DMS153 (cell line): ENCODE measurements around the gene C21orf58.
"Not testable (repeated sequence)": the region's sequence is repeated elsewhere in the genome, so short reads cannot be mapped to it uniquely, and the experiment has no call there.

Experiments
- DNase-seq: peaks from one replicate; lab custom pipeline; 2025; lab: John Stamatoyannopoulos, UW

C21orf58 gene

GRCh38 chr21:46323710-46324389 is at the start of gene C21orf58, which contains the start of gene PCNT:
Gene C21orf58, minus strand, starts transcription at chr21:46323870. Its CDS starts 1,132 bp downstream, at chr21:46322738.
Gene PCNT, plus strand, starts transcription at chr21:46324156. Its CDS starts 73 bp downstream, at chr21:46324229.
- peak; percentile 96 for DNase-seq

DNA sequence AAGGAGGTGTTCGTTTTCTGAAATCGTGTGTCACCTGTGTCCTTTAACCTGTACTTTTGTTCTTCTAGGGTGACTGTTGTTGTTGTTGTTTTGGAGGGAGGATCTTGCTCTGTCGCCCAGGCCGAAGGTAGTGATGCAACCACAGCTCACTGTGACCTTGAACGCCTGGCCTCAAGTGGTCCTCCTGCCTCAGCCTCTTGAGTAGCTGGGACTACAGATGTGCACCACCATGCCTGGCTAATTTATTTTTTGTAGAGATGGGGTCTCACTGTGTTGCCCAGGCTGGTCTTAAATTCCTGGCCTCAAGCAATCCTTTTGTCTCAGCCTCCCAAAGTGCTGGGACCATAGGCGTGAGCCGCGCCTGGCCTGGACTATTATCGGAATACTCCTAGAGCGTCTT is 49.3 kb upstream of the C21orf58 start:
- not testable (repeated sequence) for DNase-seq

DNA sequence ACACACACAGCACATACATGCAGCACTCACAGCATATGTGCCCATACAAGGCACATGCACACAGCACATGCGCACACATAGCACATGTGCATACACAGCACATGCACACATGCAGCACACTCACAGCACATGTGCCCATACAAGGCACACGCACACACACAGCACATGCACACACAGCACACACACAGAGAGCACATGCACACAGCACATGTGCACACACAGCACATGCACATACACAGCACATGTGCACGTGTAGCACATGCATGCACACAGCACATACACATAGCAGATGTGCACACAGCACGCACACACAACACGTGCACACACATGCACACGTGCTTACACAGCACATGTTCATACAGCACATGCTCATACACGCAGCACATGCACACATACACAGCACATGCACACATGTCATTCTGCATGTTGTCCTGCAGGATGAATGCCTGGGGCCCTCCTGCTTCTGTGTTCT is 48.4 kb upstream of the C21orf58 start:
- no peak for DNase-seq

DNA sequence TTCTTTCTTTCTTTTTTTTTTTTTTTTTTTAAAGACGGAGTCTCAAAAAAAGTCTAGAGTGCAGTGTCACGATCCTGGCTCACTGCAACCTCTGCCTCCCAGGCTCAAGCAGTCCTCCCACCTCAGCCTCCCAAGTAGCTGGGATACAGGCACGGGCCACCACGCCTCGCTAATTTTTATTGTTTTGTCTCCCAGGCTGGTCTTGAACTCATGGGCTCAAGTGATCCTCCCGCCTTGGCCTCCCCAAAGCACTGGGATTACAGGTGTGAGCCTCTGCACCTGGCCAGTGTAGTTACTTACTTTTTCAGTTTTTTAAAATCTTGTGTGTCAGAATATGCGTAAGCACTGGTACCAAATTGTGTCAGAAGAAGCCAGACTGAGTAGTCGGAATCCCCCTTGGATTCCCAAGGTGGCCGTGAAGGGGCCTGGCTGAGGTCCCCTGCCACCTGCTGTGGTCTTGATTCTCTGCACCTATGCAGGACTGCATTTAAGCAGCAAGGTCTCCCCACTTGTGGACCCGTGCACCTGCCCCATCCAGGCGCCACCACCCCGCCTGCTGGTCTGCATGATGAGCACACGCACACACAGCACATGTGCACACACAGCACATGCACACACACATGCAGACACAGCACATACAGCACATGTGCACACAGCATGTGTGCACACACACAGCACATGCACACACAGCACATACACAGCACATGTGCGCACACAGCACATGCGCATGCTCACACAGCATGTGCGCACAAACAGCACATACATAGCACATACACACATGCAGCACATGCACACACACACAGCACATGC is 47.7 kb upstream of the C21orf58 start:
- DNase-seq: no peak

DNA sequence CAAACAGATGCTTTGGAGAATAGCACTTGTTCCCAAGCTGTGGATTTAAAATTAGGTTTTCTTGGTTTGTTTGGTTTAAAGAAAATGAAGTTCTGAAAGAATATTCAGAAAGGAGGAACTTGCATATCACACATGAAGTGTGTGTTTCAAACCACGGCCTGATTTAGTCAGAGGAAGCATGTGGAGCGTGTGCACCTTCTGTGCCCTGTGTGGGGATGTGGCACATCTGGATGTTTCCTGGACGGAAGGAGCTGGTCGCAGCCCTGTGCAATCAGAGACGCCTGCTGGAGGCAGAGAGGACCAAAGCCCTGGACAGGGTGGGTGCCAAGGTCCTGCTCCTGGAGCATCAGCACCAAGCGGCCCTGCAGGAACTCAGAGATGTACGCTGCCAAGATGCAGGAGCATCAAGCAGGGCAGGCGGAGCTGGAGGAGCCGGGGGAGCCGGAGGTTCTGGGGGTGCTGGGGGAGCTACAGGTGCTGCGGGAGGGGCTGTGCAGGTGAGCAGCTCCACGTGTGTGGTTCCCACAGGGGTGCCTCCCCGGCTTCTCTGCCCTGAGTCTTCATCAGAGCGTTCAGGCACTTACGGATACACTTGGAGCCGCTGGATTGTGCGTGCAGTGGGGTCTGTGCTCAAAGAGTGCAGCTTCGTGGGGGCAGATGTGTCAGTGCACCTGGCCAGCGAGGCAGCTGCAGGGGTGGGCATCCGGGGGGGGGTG is 46.0 kb upstream of the C21orf58 start:
- DNase-seq: no peak

DNA sequence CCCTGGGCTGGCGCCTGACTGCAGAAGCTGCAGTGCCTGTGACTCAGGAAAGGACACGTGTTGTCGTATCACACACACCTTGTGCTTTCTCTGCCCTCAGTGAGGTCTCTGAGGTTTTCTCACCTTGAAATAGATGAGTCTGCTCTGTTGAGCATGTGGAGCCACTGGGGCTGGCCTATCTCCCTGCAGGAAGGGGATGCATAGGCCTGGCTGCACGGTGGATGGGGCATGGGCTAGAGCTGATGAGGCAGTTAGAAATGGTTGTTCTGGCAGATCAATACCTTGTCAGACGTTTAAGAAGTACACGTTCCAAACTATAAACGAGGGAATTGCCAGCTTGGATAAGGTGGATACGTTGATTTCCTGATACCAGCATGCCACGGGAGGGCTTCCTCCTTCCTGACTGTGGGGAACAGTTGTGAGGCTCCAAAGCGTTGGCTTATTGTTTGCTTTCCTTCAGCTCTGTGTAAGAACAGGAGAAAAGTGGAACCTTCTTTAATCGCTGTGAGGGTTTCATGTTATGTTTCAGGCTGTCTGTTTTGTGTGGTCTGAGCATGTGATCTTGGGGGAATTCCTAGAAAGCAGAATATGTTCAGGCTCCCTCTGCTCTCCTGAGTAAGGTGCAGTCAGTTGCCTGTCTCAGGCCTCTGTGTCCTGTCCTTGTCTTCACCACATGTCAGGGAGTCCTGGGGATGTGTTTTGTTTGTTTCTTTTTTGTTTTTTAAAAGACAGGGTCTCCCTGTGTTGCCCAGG is 45.0 kb upstream of the C21orf58 start:
- no peak for DNase-seq

- no peak for DNase-seq
Observed at GRCh38 chr21:46366966-46367365, 43.3 kb upstream of the C21orf58 start.

DNA sequence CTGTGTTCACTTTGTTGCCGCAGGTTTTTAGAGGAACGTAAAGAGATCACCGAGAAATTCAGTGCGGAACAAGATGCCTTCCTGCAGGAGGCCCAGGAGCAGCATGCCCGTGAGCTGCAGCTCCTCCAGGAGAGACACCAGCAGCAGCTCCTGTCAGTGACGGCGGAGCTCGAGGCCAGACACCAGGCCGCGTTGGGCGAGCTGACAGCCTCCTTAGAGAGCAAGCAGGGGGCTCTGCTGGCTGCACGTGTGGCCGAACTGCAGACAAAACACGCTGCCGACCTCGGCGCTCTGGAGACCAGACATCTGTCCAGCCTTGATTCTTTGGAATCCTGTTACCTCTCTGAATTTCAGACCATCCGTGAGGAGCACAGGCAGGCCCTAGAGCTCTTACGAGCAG is 42.9 kb upstream of the C21orf58 start:
- DNase-seq: no peak

GRCh38 chr21:46366091-46366490 is 42.4 kb upstream of the C21orf58 start:
- DNase-seq: no peak

GRCh38 chr21:46363698-46364097 is 40.0 kb upstream of the C21orf58 start:
- no peak for DNase-seq

GRCh38 chr21:46362946-46363345 is 39.3 kb upstream of the C21orf58 start:
- DNase-seq: no peak

DNA sequence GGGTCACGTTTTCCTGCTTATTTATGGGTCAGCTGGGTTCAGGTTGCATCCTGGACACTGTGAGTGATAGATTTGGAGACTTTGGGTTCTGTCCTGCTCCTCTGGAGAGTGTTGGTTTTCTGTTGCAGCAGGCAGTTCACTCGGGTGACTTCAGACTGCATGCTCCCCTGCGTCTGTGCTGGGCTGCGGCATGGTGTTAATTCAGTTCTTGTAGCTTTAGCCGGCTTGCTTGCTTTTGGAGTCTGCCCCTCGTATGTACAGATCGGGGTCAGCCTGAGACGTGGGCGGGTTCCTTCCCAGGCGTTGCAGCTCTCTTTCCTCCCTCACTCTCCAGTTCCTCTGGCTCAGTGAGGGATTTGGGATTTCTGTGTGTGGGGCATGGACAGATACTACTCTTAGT is 38.3 kb upstream of the C21orf58 start:
- no peak for DNase-seq

- DNase-seq: no peak
Observed at GRCh38 chr21:46361176-46361575, 37.5 kb upstream of the C21orf58 start.

GRCh38 chr21:46357684-46358425 is 34.2 kb upstream of the C21orf58 start:
- DNase-seq: no peak

DNA sequence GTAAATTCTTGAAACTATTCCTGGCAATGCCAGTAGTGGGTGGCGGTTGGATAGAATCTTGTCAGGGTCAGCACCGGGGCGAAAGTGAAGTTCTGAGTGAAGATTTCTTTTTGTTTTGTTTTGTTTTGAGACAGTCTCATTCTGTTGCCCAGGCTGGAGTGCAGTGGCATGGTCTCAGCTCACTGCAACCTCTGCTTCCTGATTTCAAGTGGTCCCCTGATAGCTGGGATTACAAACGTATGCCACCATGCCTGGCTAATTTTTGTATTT is 33.6 kb upstream of the C21orf58 start:
- no peak for DNase-seq

DNA sequence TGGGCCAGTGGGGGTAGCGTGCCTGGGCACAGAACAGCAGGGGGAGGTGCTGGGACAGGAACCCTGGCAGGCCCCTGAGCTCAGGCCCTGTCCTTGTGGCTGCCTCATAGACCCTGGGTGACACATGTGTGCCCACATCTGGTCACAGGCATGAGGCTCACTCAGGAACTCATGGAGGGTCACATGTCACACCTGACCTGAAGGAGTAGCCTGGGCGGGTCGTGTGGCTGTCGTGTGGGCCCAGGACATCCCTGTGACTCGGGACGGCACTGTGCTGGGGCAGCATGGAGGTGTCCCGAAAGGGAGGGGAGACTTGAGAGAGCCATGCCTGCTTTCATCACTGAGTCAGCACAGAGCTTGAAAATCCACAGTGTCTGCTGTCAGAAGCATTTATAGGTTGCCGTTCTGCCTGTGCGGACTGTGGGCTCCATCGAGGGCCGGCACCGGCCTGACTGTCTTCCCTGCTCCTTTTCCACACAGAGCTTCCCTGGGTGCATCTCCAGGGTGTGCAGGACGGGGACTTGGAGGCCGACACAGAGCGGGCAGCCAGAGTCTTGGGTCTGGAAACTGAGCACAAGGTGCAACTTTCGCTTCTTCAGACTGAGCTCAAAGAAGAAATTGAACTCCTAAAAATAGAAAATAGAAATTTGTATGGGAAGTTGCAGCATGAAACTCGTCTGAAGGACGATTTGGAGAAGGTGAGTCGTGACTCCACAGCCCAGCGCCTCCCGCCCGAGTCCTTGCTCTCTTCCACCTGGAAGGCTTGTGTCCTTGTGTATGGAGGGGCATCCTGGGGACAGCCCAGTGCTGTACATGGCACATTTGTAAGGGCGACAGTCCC is 33.0 kb upstream of the C21orf58 start:
- no peak for DNase-seq

GRCh38 chr21:46356005-46356338 is 32.3 kb upstream of the C21orf58 start:
- no peak for DNase-seq

DNA sequence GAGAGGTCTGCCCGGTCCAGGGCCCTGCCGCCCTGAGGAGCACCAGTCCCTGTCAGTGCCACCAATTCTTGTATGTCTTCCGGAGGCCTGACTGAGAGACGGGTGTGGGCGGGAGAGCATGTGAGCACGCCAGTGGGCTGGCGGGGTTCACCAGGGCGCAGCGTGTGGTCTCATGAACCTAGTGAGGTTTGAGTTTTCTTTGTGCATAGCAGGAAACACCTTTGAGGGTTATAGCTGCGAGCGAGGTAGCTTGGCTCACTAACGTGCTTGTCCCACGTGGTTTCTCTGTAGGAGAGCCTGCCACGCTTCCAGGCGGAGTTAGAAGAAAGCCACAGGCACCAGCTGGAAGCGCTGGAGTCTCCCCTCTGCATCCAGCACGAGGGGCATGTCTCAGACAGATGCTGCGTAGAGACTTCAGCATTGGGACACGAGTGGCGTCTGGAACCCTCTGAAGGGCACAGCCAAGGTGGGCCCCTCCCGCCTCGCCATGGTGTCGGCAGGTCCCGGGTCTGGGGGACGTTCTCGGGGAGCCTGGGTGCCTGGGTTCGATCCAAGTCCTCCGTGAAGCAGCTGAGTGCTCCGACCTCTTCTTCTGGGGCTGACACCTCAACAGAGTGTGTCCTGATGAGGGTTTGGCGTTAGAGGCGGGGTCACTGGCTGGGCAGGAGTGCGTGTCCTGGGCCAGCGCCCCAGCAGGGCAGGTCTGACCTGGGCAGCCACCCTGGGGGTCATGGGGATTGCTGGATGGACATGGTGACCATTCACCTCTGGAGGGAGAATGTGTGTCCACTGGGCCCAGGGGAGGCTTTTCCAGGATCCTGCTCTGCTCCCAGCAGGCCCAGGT is 31.7 kb upstream of the C21orf58 start:
- DNase-seq: no peak

- no peak for DNase-seq
Observed at GRCh38 chr21:46354518-46354917, 30.8 kb upstream of the C21orf58 start.

GRCh38 chr21:46354046-46354445 is 30.4 kb upstream of the C21orf58 start:
- DNase-seq: no peak
